ENCODE results near the gene COL3A1.

Gene COL3A1

DNA sequence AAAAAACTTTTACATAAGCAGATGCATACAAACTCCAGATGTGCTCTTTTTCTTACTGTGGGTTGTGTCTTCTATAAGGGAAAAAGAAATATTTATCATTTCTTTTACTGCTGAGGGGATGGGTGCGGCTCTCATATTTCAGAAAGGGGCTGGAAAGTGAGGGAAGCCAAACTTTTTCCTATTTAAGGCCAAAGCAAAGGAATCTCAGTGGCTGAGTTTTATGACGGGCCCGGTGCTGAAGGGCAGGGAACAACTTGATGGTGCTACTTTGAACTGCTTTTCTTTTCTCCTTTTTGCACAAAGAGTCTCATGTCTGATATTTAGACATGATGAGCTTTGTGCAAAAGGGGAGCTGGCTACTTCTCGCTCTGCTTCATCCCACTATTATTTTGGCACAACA, at the start of gene COL3A1:
Gene COL3A1 (plus strand): TSS at position 210 of the 400 bp plus-strand sequence. CDS start 117 bp downstream, at position 327.
- DNase-seq: no peak

DNA sequence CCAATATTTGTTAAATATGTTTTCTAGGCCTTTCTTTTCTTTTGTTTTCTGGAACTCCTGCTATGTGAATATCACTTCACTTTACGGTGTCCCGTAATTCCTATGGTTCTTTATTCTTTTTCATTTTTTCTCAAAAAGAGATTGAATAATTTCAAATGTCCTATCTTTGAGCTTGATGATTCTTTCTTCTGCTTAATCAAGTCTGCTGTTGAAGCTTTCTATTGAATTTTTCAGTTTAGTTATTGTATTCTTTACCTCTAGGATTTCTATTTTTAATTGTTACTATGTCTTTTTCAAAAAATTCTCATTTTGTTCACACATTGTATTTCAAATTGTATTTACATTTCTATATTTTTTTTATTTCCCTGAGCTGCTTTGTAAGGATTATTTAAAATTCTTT, 45.5 kb upstream of the COL3A1 start:
- DNase-seq: no peak

DNA sequence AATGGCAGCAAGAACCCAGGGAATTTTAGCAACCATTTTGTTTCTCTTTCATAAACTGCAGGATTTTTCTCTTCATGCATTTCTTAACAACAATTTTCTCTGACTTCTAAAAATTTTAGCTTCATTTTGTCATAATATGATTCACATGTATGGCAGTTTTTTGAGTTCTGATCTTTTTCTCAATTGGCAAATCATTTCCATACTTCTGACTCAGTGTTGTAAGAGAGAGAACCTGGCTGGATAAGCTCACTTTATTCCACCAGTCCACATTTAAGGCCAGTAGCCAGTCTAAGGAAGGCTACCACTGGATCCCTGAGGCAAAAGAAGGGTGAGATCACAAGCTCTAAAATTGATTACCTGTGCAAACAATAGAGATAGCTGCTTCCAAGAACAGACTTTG, 42.8 kb upstream of the COL3A1 start:
- no peak for DNase-seq

DNA sequence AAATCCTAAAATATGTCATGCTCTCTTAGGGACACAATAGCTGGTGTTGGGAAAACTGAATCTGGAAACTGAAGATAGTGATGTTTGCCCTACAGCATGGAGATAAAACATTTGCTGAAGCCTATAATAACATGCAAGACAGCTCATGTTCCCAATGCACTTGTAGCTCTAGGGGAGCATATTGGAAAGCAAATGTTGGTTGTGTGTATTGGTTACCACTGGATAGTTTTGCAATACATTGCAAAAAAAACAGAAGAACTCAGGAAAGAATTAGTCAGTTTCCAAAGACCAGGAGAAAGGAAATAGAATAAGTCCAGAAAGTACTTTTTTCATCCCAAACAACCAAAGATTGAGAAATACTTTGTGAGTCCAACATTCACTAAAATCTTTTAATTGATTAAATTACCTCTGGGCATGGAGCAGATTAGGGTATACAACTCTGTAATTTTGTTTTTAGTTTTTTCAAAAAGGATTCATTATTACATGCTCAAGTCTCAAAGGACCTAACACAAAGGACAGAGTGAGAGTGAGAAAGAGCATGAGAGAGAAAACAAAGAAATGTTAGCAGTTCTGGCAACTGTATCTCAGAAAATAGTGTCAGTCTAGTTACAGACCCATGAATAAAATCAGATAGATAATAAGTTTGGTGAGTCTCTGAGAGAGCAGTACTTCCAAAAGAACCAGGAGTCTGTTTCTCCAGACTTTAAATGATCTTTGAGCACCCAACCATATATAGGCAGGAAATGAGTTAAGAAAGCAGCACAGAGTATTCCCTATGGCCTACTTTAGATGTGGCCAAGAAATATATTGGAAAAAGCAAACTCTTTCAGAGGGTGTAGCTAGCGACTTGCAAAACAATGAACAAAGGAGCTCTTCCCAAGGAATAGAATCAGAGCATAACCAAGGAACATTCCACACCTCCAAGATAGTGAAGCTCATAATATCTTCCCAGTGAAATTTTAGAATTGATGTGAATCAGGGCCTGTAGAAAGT, 36.6 kb upstream of the COL3A1 start:
- no peak for DNase-seq

DNA sequence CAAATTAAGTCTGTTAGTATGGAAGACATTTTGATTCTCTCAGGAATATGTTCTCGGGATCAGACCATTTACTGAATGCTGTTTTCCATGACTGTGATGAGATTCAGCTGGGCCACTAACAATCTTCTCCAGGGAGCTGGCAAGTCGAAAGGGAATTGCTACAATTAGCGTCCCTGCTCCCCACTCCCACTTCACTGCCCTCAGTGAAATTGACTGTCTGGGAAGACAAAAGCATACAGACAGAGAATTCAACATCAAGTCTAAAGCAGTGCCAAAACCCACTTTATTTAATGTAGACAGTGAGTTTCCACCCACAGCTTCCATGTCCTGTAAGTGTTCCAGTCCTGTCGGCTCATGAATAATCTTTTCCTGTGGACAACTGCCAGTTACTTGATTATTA, 34.0 kb upstream of the COL3A1 start:
- DNase-seq: no peak

DNA sequence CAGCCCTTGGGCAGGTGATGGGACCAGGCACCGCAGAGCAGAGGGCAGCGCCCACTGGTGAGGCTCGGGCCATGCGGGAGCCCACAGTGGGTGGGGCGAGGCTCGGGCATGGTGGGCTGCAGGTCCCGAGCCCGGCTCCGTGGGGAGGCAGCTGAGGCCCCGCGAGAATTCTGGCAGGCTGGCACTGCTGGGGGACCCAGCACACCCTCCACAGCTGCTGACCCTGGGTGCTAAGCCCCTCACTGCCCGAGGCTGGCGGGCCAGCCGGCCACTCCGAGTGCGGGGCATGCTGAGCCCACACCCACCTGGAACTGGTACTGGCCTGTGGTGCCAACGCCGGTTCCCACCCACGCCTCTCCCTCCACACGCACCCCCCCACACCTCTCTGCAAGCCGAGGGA, 29.7 kb upstream of the COL3A1 start:
- no peak for DNase-seq

DNA sequence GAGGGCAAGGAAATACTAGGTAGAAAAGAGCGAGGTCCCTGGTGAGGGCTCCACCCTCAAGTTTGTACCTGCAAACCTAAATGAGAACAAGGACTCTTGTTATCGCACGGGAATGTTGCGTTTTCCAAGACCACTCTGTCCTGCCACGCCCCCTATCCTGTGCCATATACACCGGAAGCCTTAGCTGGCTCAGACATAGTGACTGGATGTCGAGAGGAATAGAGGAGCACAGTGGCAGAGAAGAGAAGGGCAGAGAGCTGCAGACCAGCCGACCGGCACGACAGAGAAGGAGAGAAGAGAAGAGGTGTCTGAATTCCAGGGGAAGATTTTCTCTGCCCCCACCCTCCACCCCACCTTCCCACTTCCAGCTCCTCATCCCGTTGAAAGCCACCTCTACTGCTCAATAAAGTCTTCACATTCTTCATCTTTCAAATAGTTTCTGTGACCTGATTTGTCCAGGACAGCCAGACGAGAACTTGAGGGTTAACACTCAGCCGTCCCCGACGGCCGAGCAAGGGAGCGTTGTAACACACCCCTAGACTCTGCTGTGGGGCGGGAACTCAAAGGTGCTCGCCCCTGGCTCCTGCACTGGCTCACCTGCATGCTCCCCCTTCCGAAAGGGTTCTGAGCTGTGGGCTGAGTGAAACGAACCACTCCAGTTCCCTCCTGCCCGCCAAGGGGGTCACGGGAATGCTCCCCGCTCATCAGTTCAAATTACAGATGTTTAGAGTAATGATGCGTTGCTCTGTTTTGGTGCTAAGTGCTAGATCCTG, 24.9 kb upstream of the COL3A1 start:
- no peak for DNase-seq

DNA sequence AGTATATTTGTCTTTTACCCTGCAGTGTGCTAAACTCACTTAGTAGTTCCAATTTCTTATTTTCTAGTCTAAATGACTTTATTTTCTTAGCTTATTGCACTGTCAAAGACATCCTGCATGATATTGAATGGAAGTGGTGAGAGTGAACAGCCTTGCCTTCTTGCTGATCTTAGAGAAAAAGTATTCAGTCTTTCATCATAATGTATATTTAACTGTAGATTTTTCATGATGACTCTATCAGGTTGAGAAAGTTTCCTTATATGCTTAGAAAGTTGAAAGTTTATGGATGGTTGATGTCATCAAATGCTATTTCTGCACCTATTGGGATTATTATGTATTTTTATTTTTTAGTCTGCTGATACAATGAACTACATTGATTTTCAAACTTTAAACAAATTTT, 21.3 kb upstream of the COL3A1 start:
- DNase-seq: no peak

DNA sequence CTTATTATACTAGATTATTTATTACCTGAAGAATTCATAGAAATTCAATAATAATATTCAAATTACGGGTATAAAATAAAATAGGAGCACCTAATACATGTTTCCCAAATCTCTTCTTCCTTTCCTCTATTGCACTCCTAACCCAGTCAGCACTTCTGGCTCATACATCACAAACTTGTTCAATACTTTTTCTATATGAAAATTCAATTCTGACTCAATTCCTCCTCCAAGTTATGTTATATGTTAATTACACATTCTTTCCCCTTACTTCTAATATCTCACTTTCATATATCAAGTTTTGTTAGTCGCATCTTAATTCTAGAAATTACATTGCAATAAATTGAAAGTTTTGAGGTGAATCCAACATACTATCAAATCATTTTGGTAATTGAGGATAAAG, 17.9 kb upstream of the COL3A1 start:
- no peak for DNase-seq

DNA sequence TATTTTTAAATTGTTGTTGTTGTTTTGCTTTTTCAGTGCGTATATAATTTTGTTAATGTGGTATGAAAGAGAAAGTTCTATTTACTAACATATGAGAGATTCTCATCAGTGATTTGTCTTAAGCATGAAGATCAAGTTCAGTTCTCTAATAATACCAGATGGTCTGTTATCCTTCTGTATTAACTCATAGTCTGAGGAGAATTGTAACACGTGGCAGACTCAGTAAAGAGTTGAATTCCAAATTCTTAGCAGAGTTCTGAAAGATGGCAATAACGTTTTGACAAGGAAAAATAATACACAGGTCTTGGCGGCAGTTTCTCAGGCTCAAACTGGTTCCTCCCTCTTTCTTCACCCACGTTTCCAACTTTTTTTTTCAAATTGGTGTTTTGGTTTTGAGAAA, 17.2 kb upstream of the COL3A1 start:
- no peak for DNase-seq

DNA sequence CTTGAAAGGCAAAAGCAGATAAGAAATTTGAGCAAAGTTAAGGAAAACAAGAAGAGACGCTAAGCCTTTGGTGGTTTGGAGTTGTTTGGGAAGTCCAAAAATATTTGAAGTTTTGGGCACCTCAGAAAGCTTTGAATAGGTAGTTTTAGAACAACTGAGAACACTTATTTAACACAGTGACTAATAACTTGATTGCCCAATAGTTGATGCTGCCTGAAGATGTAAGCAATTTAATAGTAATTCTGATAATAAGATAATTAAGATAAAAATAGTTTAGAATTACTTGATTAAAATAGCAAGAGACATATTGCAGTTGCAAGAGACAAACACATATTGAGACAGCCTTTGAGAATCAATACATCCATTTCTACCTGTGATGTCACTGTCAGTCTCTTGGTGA, 16.5 kb upstream of the COL3A1 start:
- DNase-seq: no peak

DNA sequence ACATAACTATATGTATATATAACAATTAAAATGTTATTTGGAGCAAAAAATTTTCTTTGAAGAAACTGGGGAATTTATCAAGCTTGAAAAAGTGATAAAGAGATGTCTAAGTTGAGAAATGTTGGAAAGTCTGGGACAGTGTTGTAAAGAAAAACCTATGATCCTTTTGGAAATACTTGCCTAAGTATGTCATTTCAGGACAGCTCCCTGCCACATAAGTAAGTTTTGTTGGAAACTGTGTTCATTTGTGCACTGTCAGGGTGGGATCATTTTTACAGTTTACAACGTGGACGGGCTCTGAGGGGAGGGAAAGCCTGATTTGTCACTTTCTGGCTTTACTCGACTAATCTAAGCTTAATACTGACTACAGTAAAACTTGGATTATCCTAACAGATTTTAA, 10.4 kb upstream of the COL3A1 start:
- DNase-seq: no peak

DNA sequence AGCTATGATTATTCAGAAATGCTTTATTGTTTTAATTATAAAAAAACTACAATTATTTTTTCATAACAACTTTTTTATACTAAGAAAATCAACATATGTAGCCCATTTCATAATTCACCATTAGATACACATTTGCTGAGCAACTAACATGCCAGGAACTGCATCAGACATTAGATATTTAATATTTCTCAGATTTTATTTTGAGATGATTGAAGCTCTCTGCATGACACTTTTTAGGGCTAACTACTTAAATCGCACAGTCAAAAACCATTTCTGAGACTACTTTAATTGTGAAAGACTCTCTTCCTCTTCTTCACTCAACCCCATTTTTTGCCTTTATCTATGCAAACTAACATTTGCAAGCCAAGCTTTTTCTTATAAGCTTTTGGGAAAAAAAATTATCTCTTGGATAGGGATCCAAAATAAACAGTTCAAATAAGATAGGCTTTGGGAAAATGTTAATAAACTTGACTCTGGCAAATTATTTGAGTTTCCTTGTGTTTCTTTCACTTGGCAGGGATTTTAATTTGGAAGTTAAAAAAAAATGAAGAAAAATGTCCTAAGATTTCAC, 9.1 kb upstream of the COL3A1 start:
- no peak for DNase-seq

DNA sequence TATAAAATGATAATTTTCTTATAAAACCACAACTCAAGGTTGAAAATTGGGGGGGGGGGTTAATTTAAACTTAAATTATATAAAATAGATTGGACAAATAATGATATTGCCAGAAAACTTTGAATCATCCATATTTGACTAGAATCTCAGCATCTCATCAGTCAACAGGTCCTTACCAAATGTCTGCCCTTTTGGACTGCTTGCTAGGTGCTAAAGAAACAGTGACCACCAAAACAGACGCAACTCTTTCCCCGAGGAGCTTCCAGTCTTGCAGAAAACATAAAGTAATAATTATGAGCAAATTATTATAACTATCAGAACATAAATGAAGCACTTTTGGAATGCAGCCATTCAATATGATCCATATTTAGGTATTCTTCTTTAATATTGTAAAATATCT, 8.6 kb upstream of the COL3A1 start:
- no peak for DNase-seq

DNA sequence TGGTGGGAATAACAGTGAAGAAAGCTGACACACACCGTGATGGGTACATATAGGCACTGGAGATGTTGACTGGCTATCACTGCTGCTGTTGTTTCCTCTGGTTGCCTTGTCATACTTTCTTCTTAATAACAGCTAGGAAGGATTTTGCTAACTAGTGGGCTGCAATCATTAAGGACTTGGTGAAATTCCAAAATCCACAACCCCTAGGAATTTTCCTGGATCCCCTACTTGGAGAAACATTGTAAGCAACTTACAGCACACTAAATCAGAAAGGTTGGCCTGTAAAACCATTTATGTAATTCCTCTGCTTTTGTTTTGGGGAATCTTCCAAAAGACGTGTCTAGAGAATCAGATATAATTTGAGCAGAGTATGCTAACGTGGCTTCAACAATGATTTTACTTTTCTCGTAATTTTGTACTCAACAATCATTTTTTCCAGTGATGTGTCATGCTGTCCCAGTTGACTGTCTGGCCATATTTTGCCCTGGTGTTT, 8.0 kb upstream of the COL3A1 start:
- DNase-seq: no peak

DNA sequence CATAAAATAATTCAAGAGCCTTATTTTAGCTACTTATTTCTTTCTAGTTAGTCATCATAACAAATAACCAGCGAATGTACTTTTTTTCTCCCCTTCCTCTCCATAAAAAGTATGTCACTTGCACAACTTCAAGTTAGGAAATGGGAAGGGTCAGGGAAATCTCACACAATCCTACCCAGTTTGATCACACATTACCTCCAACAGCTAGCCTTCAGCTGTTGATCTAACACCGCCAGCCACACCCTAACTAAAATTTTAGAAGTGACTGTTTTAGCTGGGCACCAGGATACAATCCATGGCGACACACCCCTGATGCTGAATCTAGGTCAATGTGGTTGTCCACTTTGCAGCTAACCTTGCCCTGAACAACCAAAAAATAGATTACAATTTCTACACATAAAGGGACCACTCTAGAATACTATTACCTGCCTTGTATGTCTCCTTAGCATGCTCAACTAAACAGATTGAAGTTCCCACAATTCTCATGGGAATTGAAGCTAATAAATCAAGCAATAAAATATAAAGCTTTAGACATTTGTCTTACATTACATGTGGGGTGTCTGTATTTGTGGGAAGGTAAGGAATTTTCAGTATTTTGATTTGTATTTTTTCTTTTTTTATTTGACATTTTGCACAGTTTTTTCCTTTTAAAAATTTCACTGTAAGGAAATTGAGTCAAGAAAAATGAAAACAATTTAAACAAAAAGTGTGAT, 7.3 kb upstream of the COL3A1 start:
- no peak for DNase-seq

DNA sequence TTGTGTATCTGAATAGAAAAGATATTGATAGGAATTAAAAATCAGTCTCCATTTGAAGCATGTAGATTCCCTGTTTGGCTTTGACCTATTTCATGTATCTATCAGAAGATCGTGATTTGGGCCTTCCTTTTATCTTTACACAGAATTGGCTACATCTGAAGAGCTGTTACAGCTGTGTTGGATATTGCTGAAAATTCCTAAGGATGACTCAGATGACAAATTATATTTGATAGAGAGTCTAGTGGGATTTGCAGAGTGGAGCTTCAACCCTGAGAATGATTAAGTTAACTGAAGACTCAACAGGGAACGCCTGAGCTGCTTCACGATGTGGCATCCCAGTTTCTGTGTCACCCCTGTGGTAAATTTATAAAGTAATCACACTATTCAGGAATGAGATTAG, 4.9 kb upstream of the COL3A1 start:
- DNase-seq: no peak

DNA sequence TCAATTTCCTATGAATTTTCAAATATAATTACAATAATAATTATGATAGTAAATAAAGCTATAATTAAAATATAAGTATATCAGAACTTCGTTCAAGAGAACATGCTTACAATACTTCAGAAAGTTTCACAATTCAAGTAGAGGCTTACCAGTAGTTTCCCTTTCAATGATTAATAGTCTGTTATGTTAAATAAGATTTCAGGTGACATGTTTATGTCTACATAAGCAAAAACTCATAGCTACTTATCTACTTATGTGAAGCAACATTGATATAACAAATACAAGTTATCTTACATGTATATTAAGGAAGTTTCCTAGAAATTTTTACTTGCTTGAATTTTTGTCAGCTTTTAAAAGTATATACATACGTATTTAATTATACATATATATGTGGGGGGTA, 4.5 kb upstream of the COL3A1 start:
- DNase-seq: no peak

DNA sequence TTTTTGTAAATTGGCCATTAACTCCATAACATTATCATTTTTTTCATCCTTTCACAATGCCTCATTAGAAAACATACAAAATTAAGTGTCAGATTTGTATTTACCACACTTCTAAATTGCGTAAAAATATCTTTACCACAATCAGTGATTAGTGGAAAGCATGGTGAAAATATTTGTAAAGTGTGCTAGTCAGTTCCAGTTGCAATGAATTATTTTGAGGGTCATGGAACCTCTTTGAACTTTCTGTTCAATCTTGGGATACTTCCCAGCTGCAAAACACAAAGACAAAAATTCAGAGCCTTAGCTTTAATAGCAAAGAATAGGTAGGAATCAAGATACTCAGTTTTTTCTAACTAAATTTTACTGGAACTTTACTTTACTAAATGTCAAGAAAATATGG, 4.0 kb upstream of the COL3A1 start:
- DNase-seq: no peak

DNA sequence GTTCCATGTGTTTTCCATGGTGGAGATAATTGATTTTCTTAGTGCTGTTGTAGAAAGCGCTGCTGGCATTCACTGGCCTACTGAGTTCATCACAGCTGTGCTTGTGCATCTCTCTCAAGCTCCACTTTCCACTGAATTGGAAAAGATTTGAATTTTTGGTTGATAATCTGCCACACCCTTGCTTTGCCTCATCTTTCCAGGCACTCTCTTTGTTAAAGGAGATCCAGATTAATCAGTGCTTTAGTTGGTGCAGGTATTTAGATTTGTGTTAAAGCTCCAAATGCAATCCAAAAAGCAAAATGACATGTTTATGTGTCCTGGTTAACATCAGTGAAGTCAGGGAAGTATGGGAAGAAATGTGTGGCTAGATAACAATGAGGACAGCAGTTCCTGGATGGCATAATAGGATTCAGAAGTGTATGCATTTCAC, 2.7 kb upstream of the COL3A1 start:
- DNase-seq: no peak

DNA sequence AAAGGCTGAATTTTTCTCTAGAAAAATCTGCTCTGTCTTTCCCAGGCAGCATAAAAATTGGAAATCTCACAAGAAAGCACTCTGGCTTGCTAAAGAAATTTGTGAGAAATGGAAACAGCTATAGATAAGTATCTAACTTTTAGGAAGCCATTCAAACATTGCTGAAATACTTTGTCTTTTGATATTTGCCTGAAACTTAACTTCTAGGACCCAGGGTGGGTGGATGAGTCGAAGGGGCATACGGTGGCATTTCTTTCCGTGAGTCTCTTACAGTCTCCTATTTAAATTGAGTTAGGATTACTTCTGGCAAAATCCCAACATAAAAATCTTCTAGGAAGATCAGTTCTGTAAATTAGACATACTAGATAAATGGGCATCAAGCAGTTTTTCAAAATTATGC, 532 bp upstream of the COL3A1 start:
- DNase-seq: no peak

DNA sequence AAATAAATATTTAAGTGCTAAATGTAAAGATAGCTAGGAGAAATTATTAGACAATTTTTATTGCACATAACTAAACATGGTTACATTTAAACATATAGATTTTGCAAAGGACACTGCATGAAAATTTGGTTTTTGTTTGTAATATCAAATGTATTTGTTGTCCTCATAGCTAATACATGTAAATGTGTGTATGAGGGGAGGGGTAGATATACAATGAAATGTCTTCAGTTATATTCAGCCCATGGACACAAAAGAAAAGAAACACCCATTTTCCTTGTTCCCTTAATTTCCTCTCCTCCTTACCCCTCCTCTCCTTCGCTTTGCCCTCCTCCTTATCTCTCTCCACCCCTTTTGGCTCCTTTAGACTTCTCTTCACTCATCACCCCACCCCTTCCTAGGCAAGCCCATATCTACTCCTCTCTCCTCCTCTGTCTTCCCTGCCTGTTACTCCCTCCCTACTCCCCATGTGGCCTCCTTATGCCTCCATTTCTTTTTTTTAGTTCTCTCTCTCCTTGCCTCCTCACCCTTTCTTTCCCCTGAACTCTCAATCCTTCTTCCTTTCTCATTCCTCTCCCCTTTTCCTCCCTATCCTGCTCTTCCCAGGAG, 1.4 kb downstream of the COL3A1 start:
- no peak for DNase-seq

Data from CD4-positive, alpha-beta T cell treated with Interferon gamma for 1 hour (primary cell).